H1 (cell line): Measurements from ENCODE around the gene SPACA7. TPM values are rescaled to one million over a fixed set of nuclear protein-coding genes. Genes with fewer than 3 reads are reported as not detected.

Experiments
- BCL11A ChIP-seq, 2 experiments: IDR thresholded peaks; one replicate each; pipeline ENCODE4 v1.6.1; 2011; ENCODE audit warnings: low read depth in 2 of 2, low read length in 2 of 2, mild to moderate bottlenecking in 2 of 2
- RXRA ChIP-seq: IDR thresholded peaks from 2 replicates; pipeline ENCODE4 v1.6.1; 2011; ENCODE audit warnings: low read depth, mild to moderate bottlenecking, low read length, moderate library complexity; ENCODE audit not compliant: insufficient read depth
- polyA plus RNA-seq, 7 experiments: library from polyadenylated mRNA; depleted of rRNA in 3 of 7; stranded (reverse) in 5 of 7; unstranded in 2 of 7; fragments of >200 nt in 5 of 7; fragments of 200-250 nt in 2 of 7; gene quantifications; 1 replicate in 5 of 7; 2 replicates in 1 of 7; 4 replicates in 1 of 7; pipeline versions ENCODE4 v1.2.1 to v1.2.3, GENCODE V29; 2011 to 2013; ENCODE audit warnings: missing spikeins in 2 of 7, mixed read lengths in 2 of 7
- total RNA-seq: library from RNA; stranded (reverse); fragmentation: NEBNext Ultra II Directional; extraction: Animal tissue kit (Norgen Biotek cat#: 25700); gene quantifications from 2 replicates; pipeline ENCODE4 v1.2.1, GENCODE V29; 2021
- TF ChIP-seq, protein P1 (sequence below): IDR thresholded peaks from 2 replicates; pipeline ENCODE4 v1.6.1; 2012; ENCODE audit warnings: inconsistent platforms

Gene SPACA7
- total and polyA plus RNA-seq, 2 of the 8 experiments (the other 6 are each of a cell fraction or from before 2014, with no cell fraction given): not detected

DNA sequence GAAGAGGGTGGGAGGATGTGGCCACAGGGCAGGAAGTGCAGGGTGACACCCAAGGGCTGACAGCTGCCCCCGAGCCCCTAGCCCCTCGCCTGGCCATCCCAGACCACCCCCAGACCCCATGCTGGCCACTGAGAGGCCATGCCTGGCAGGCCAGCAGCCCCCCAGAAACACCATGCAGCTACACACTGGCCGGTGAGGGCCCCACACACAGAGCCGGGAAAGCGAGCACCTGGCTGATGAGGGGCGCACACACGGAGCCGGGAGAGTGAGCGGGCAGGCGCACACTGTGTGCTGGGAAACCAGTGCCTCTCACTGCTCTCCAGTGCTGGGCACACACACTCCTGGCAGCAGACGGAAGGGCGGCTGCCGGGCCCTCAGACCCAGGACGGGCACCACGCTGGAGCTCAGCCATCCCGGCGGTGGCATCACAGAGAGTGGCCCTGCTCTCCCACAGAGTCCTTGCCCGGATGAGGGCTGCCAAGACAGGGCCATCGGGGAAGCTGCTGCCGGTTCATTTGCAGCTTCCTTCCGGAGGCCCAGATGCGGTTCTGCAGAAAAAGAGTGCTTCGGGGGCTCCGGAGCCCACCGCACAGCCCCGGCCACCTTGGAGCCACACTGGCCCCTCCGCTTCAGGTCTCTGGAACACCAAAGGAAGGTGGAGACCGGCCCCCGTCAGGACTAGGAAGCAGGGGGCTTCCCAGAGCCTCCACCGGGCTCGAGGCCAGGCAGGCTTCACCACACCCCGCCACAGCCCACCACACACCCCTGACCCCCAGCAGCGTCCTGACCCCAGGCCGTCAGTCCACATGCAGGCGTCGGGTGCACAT lies 76.4 kb downstream of the SPACA7 start (continued):
- TF ChIP-seq RXRA (no peak), BCL11A (IDR thresholded peaks at IDR 0.05; ENCODE audit: low read depth in 2 of 2, low read length in 2 of 2) (no peak)
- TF ChIP-seq, protein P1, sequence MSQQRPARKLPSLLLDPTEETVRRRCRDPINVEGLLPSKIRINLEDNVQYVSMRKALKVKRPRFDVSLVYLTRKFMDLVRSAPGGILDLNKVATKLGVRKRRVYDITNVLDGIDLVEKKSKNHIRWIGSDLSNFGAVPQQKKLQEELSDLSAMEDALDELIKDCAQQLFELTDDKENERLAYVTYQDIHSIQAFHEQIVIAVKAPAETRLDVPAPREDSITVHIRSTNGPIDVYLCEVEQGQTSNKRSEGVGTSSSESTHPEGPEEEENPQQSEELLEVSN: no peak
